Muscle layer of colon (tissue), 2 donors: ENCODE data around the gene PPARGC1A.
A peak's percentile ranks its signal among the peaks of the same experiment; 100 is the strongest.

Source experiments
- H3K27ac ChIP-seq: one replicate; pipeline ENCODE4 v1.7.0; 2013; ENCODE audit warnings: low read depth, mild to moderate bottlenecking, low read length, moderate library complexity
- H3K27me3 ChIP-seq, 2 donors: one replicate each; pipeline ENCODE4 v1.7.0; 2013; ENCODE audit warnings: low read length in 2 of 2, mild to moderate bottlenecking in 2 of 2; ENCODE audit not compliant: insufficient read depth in 2 of 2, control insufficient read depth in 1 of 2
- H3K36me3 ChIP-seq: one replicate; pipeline ENCODE4 v1.7.0; 2013; ENCODE audit warnings: mild to moderate bottlenecking, low read length; ENCODE audit not compliant: insufficient read depth
- H3K4me1 ChIP-seq: one replicate; pipeline ENCODE4 v1.7.0; 2013; ENCODE audit warnings: mild to moderate bottlenecking, low read length; ENCODE audit not compliant: insufficient read depth
- H3K4me3 ChIP-seq, 2 donors: one replicate each; pipeline ENCODE4 v1.7.0; 2013; ENCODE audit warnings: low read length in 2 of 2, low read depth in 1 of 2, mild to moderate bottlenecking in 1 of 2, moderate library complexity in 1 of 2
- H3K9ac ChIP-seq: one replicate; pipeline ENCODE4 v1.7.0; 2013; ENCODE audit warnings: low read length
- H3K9me3 ChIP-seq: one replicate; pipeline ENCODE4 v1.7.0; 2013; ENCODE audit warnings: mild to moderate bottlenecking, low read length
- donor health status: abdominal sarcoma.
- donor health status: Adenocarcinoma of cecum.

The PPARGC1A gene

GRCh38 chr4:23906839-23907238, 17.0 kb upstream of the PPARGC1A start:
- Histone ChIP-seq H3K36me3 (no peaks in the 10 kb centered on the region), H3K9me3 (no peaks in the 10 kb centered on the region), H3K27ac (no peak overlapping the region), H3K4me3 (no peak overlapping the region), H3K9ac (no peak overlapping the region), H3K4me1 (peaks cover 5% of the 10 kb centered on the region), H3K27me3 (no peaks in the 10 kb centered on the region)

DNA sequence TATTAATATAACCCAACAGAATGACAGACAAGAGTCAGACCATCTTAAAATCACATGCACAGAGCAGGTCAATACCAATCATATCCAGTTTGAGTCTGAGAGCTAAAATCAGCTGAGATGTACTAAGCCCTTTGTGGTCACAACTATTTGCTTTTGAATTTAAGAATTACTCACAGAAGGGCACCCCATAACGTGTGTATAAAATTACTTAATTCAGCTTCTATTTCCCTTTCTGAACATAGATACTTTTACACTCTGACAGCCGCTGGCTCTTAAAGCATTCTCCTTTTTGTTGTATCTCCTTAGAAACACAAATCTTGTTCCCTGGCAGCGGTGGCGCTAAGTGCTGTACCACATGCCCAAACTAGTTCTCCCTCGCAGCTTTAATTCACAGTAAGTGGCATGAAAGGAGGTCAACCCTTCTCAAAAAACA, 14.8 kb upstream of the PPARGC1A start:
- no peaks in the 10 kb centered on the region for H3K27me3 ChIP-seq
- no peak overlapping the region for H3K4me3 ChIP-seq
- H3K36me3 ChIP-seq, result no peaks in the 10 kb centered on the region
- no peak overlapping the region for H3K27ac ChIP-seq
- H3K4me1 ChIP-seq, result peaks cover 5% of the 10 kb centered on the region
- no peak overlapping the region for H3K9ac ChIP-seq
- H3K9me3 ChIP-seq, result no peaks in the 10 kb centered on the region

- H3K27ac ChIP-seq, result no peak overlapping the region
- H3K27me3 ChIP-seq, result no peaks in the 10 kb centered on the region
- peak overlapping the region in 1 of 2 donors; percentile 31 for H3K4me3 ChIP-seq
- H3K4me1 ChIP-seq, result peaks cover 5% of the 10 kb centered on the region
- H3K9ac ChIP-seq, result no peak overlapping the region
- H3K9me3 ChIP-seq, result no peaks in the 10 kb centered on the region
- H3K36me3 ChIP-seq, result no peaks in the 10 kb centered on the region
Measured at GRCh38 chr4:23903859-23904438, 14.1 kb upstream of the PPARGC1A start.

DNA sequence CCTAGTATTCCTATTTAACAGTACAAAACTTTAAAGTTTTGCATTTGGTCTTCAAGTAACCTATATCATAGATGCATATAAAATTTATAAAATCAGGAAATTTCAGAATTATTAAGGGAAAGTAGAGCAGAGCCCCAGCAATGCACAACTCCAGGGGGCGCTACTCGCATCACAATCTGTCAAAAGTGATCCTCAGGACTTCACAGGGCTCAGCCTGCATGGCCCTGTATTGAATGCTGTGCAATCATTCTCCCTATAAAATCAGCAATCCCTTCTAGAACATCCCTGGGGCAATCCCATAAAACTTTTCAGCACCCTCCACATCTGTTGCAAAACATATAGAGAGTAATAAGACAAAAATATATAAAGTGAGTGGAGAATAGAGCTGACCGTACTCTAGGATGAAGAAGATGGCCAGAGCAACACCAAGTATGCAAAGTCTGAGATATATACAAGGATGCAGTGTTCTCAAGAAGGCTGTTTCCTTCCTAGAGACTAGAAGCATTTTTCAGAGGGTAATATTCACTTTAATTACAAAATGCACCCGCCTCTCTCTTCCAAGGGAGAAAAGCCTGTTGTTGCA, 12.5 kb upstream of the PPARGC1A start:
- no peaks in the 10 kb centered on the region for H3K9me3 ChIP-seq
- no peak overlapping the region for H3K9ac ChIP-seq

GRCh38 chr4:23900636-23901035, 10.8 kb upstream of the PPARGC1A start:
- H3K9me3 ChIP-seq, result no peaks in the 10 kb centered on the region
- no peak overlapping the region for H3K9ac ChIP-seq
- H3K4me3 ChIP-seq, result no peak overlapping the region
- no peaks in the 10 kb centered on the region for H3K27me3 ChIP-seq
- no peak overlapping the region for H3K27ac ChIP-seq
- H3K4me1 ChIP-seq, result peaks cover 5% of the 10 kb centered on the region
- no peaks in the 10 kb centered on the region for H3K36me3 ChIP-seq

More for the DNA sequence above, 12.5 kb upstream of the PPARGC1A start:
- H3K27me3 ChIP-seq, result no peaks in the 10 kb centered on the region
- H3K4me3 ChIP-seq, result no peak overlapping the region
- no peaks in the 10 kb centered on the region for H3K36me3 ChIP-seq
- peaks cover 5% of the 10 kb centered on the region for H3K4me1 ChIP-seq
- no peak overlapping the region for H3K27ac ChIP-seq

GRCh38 chr4:23899565-23899964, 9.7 kb upstream of the PPARGC1A start:
- Histone ChIP-seq H3K27me3 (no peaks in the 10 kb centered on the region), H3K9ac (no peak overlapping the region), H3K4me3 (no peak overlapping the region), H3K9me3 (no peaks in the 10 kb centered on the region), H3K27ac (no peak overlapping the region), H3K4me1 (peaks cover 5% of the 10 kb centered on the region), H3K36me3 (no peaks in the 10 kb centered on the region)

DNA sequence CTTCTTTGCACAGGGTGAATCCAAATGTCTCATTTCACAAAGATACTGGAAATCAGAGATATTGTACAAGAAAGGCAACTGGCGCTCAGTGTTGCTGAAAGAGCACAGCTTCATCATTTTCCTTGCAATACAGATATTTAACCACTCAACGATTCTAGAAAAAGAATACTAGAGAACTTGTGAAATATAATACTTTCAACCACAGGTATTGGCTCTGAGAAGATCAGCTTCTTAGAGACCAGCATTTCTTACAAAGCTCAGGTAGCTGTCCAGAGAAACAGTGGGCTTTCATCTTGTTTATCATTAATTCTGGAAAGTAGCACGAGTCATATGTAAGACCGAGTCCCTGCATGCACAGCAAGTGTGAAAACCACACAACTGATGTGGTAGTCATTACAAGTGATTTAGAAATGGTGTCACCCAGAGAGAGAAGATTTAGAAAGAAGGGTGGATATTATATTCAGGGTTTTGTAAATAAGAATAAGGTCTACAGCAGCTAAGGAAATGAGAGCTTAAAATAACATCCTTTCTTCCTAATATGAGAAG, 7.8 kb upstream of the PPARGC1A start:
- no peak overlapping the region for H3K9ac ChIP-seq
- no peaks in the 10 kb centered on the region for H3K36me3 ChIP-seq
- no peak overlapping the region for H3K4me3 ChIP-seq
- no peak overlapping the region for H3K27ac ChIP-seq
- no peaks in the 10 kb centered on the region for H3K9me3 ChIP-seq
- no peaks in the 10 kb centered on the region for H3K4me1 ChIP-seq
- no peaks in the 10 kb centered on the region for H3K27me3 ChIP-seq

GRCh38 chr4:23894021-23894420, 4.2 kb upstream of the PPARGC1A start:
- no peaks in the 10 kb centered on the region for H3K9me3 ChIP-seq

GRCh38 chr4:23891064-23891421, 1.2 kb upstream of the PPARGC1A start:
- Histone ChIP-seq H3K4me3 (peak overlapping the region; percentile 56 to 78), H3K27me3 (no peaks in the 10 kb centered on the region), H3K27ac (peak overlapping the region; percentile 89), H3K9ac (peak overlapping the region; percentile 52), H3K9me3 (no peaks in the 10 kb centered on the region), H3K4me1 (peaks cover 26% of the 10 kb centered on the region), H3K36me3 (no peaks in the 10 kb centered on the region)

More at GRCh38 chr4:23894021-23894420, 4.2 kb upstream of the PPARGC1A start:
- Histone ChIP-seq H3K9ac (no peak overlapping the region), H3K27ac (no peak overlapping the region), H3K4me1 (peaks cover 11% of the 10 kb centered on the region), H3K36me3 (no peaks in the 10 kb centered on the region), H3K4me3 (no peak overlapping the region), H3K27me3 (no peaks in the 10 kb centered on the region)

- H3K36me3 ChIP-seq, result no peaks in the 10 kb centered on the region
- peak overlapping the region; percentile 52 for H3K9ac ChIP-seq
- H3K27me3 ChIP-seq, result no peaks in the 10 kb centered on the region
- H3K4me1 ChIP-seq, result peaks cover 26% of the 10 kb centered on the region
- peak overlapping the region; percentile 89 for H3K27ac ChIP-seq
- H3K4me3 ChIP-seq, result peak overlapping the region; percentile 56 to 78
- H3K9me3 ChIP-seq, result no peaks in the 10 kb centered on the region
Measured at GRCh38 chr4:23890369-23891063, 669 bp upstream of the PPARGC1A start.

DNA sequence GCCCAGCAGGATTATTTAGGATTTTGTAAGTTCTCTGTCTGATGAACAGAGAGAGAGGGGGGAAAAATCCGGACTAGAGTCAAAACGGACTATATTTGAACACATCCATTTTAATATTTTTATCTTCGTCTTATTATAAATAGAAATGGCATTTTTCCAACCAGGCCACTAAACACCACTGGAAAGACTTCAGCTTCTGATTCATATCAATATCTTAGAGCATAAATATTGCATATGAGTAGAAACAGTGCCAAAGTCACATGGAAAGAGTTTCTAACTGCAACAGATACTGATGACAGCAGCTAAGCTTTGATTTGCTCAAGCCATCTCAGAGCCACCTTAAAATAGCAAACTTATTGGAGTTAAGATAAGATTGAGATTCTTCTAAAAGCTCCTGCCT, 456 bp downstream of the PPARGC1A start:
- H3K9me3 ChIP-seq, result no peaks in the 10 kb centered on the region
- peak overlapping the region; percentile 56 to 78 for H3K4me3 ChIP-seq
- peak overlapping the region; percentile 89 for H3K27ac ChIP-seq
- no peaks in the 10 kb centered on the region for H3K27me3 ChIP-seq
- no peaks in the 10 kb centered on the region for H3K36me3 ChIP-seq
- peak overlapping the region; percentile 52 for H3K9ac ChIP-seq
- H3K4me1 ChIP-seq, result peaks cover 26% of the 10 kb centered on the region
